Endothelial cell of umbilical vein (primary cell): ENCODE data around the gene PSAP. TPM values are rescaled to one million over a fixed set of nuclear protein-coding genes. Genes with fewer than 3 reads are reported as not detected.

Source experiments
- BruUV-seq: library from RNA; stranded (reverse); fragments of 400-500 nt; replicated peaks from 2 replicates; lab custom pipeline; 2021; lab: Mats Ljungman, UMichigan
- CTCF ChIA-PET: fragments of 300-600, 350-600 bp; sonication (Branson Sonifier 250); formaldehyde crosslinking; loops from one replicate; lab custom pipeline; 2021; ENCODE audit warnings: antibody characterized with exemption, inconsistent platforms; lab: Charles Lee
- POLR2A ChIA-PET: fragments of 300-600, 350-600 bp; sonication (Branson Sonifier 250); formaldehyde crosslinking; loops from one replicate; lab custom pipeline; 2021; ENCODE audit warnings: antibody characterized with exemption, inconsistent platforms; lab: Charles Lee
- DNase-seq: peaks from one replicate; pipeline ENCODE4 v3.0.0-alpha.2; 2011; ENCODE audit warnings: low read depth, low spot score
- FAIRE-seq: peaks from 2 replicates; lab custom pipeline; 2011; peaks lifted over from hg19 to GRCh38; lab: Jason Lieb, UNC
- H2AFZ ChIP-seq: 2 replicates; pipeline ENCODE4 v1.6.0; 2012; ENCODE audit warnings: low read depth, low read length, control low read depth, inconsistent platforms
- H3K27ac ChIP-seq: 2 replicates; pipeline ENCODE4 v1.5.1; 2011; ENCODE audit warnings: low read depth, mild to moderate bottlenecking, control low read depth, low read length, moderate library complexity; ENCODE audit not compliant: insufficient read depth
- H3K27me3 ChIP-seq, 2 experiments: 2 replicates each; pipeline versions ENCODE4 v1.6.0 to v1.6.1; 2011; ENCODE audit warnings: low read length in 2 of 2, mixed read lengths in 1 of 2; ENCODE audit not compliant: control insufficient read depth in 2 of 2, insufficient read depth in 2 of 2
- H3K36me3 ChIP-seq, 2 experiments: 2 replicates in 1 of 2; 3 replicates in 1 of 2; pipeline ENCODE4 v1.5.1; 2011; ENCODE audit warnings: low read length in 2 of 2, mild to moderate bottlenecking in 1 of 2, moderate library complexity in 1 of 2; ENCODE audit not compliant: control insufficient read depth in 2 of 2, insufficient read depth in 2 of 2; ENCODE audit errors: extremely low read depth in 1 of 2
- H3K4me1 ChIP-seq: 3 replicates; pipeline ENCODE4 v1.5.1; 2011; ENCODE audit warnings: mild to moderate bottlenecking, low read length; ENCODE audit not compliant: control insufficient read depth, insufficient read depth; ENCODE audit errors: extremely low read depth
- H3K4me2 ChIP-seq: 2 replicates; pipeline ENCODE4 v1.6.1; 2011; ENCODE audit warnings: low read length, control low read depth, mixed read lengths; ENCODE audit not compliant: insufficient read depth
- H3K4me3 ChIP-seq, 3 experiments: fragments of 200-600 bp in 1 of 3; sonication (generic), shearing (Covaris generic) in 1 of 3; replicated peaks in 1 of 3; 2 replicates each; pipeline ENCODE4 v1.5.1; 2011 to 2016; ENCODE audit warnings: control low read depth in 3 of 3, low read length in 3 of 3, mild to moderate bottlenecking in 2 of 3, inconsistent platforms in 1 of 3, low read depth in 1 of 3, moderate library complexity in 1 of 3; ENCODE audit not compliant: insufficient read depth in 1 of 3
- H3K79me2 ChIP-seq: 2 replicates; pipeline ENCODE4 v1.6.0; 2012; ENCODE audit warnings: low read length, inconsistent platforms; ENCODE audit not compliant: control insufficient read depth, insufficient read depth
- H3K9ac ChIP-seq: replicated peaks from 2 replicates; pipeline ENCODE3; 2011; ENCODE audit warnings: low read length, control low read depth; ENCODE audit not compliant: insufficient read depth; ENCODE audit errors: extremely low read depth
- H3K9me1 ChIP-seq: replicated peaks from 3 replicates; pipeline ENCODE4 v1.6.0; 2011; ENCODE audit warnings: mild to moderate bottlenecking, low read length; ENCODE audit not compliant: control insufficient read depth, insufficient read depth; ENCODE audit errors: extremely low read depth
- H3K9me3 ChIP-seq: replicated peaks from 2 replicates; pipeline ENCODE4 v1.5.1; 2012; ENCODE audit warnings: low read length, inconsistent platforms; ENCODE audit not compliant: control insufficient read depth, insufficient read depth
- H4K20me1 ChIP-seq: replicated peaks from 2 replicates; pipeline ENCODE3; 2011; ENCODE audit warnings: mild to moderate bottlenecking, low read length; ENCODE audit not compliant: control insufficient read depth, insufficient read depth; ENCODE audit errors: extremely low read depth
- CTCF ChIP-seq, 2 donors: IDR thresholded peaks; 1 replicate in 1 of 2; 2 replicates in 1 of 2; pipeline ENCODE4 v1.5.1; 2011; ENCODE audit warnings: low read length in 2 of 2, mild to moderate bottlenecking in 2 of 2, moderate library complexity in 2 of 2, control low read depth in 1 of 2, inconsistent platforms in 1 of 2, low read depth in 1 of 2; ENCODE audit not compliant: insufficient read depth in 1 of 2; ENCODE audit errors: extremely low read depth in 1 of 2
- EZH2 ChIP-seq: IDR thresholded peaks from 2 replicates; pipeline ENCODE4 v1.6.1; 2012; ENCODE audit warnings: borderline replicate concordance, low read depth, mild to moderate bottlenecking, moderate library complexity, low read length, inconsistent platforms; ENCODE audit not compliant: severe bottlenecking
- FOS ChIP-seq: IDR thresholded peaks from 2 replicates; pipeline ENCODE4 v1.6.1; 2011; ENCODE audit warnings: mild to moderate bottlenecking, low read length, moderate library complexity, borderline replicate concordance; ENCODE audit not compliant: insufficient read depth
- GATA2 ChIP-seq: IDR thresholded peaks from 2 replicates; pipeline ENCODE4 v1.7.0; 2011; ENCODE audit warnings: low read depth, mild to moderate bottlenecking, moderate library complexity, mixed read lengths, low read length; ENCODE audit not compliant: insufficient read length, insufficient read depth
- JUN ChIP-seq: IDR thresholded peaks from 2 replicates; pipeline ENCODE4 v1.6.1; 2011; ENCODE audit warnings: borderline replicate concordance, low read depth; ENCODE audit not compliant: insufficient read length, insufficient read depth
- MAX ChIP-seq: IDR thresholded peaks from 2 replicates; pipeline ENCODE4 v1.6.1; 2011; ENCODE audit not compliant: insufficient read depth, insufficient read length
- MYC ChIP-seq: IDR thresholded peaks from one replicate; pipeline ENCODE4 v1.6.1; 2011; ENCODE audit warnings: mild to moderate bottlenecking, low read depth, low read length
- POLR2A ChIP-seq: IDR thresholded peaks from 2 replicates; pipeline ENCODE4 v1.6.1; 2012; ENCODE audit warnings: low read depth, mild to moderate bottlenecking, control low read depth, low read length
- dilution Hi-C: fragments of 300-500 bp; cut with MboI; formaldehyde crosslinking; loops from one replicate; pipeline ENCODE4 v1.15.0; 2019; ENCODE audit warnings: low sequenced_read_pairs; ENCODE audit not compliant: extremely low pct_ligation_motif_present
- intact Hi-C: fragments of 100-400 bp; cut with micrococcal nuclease; formaldehyde crosslinking; loops from one replicate; pipeline ENCODE4 v1.10.0; 2022
- polyA plus RNA-seq, 4 experiments: library from polyadenylated mRNA; depleted of rRNA in 3 of 4; stranded (reverse) in 3 of 4; unstranded in 1 of 4; fragments of >200 nt; gene quantifications; 2 replicates each; pipeline versions ENCODE4 v1.2.1 to v1.2.3, GENCODE V29; 2011 to 2012; ENCODE audit warnings: missing spikeins in 1 of 4
- total RNA-seq: library from RNA; stranded (reverse); gene quantifications from 2 replicates; pipeline ENCODE4 v1.2.3, GENCODE V29; 2021

The PSAP gene
- total and polyA plus RNA-seq, 2 donors (not counting 3 experiments of a cell fraction or from before 2014, with no cell fraction given): 644 to 1,476 TPM

GRCh38 chr10:71848325-71849275 lies 2.5 kb downstream of the PSAP start:
- H4K20me1 ChIP-seq: peaks cover 3% of the 10 kb centered on the region

GRCh38 chr10:71847418-71847817 lies 3.6 kb downstream of the PSAP start:
- no peaks in the 10 kb centered on the region for H3K9me3 ChIP-seq
- dilution Hi-C loops (no loop called here), intact Hi-C loops (no loop called here)
- H3K36me3 ChIP-seq: no peaks in the 10 kb centered on the region
- H4K20me1 ChIP-seq: peaks cover 6% of the 10 kb centered on the region
- peaks cover 84% of the 10 kb centered on the region for H3K79me2 ChIP-seq
- no peak for DNase-seq
- peaks cover 17% of the 10 kb centered on the region for H3K4me1 ChIP-seq
- H3K9ac ChIP-seq: no peak overlapping the region
- H3K9me1 ChIP-seq: no peaks in the 10 kb centered on the region
- no peak overlapping the region for H3K4me2 ChIP-seq
- H3K27me3 ChIP-seq: no peaks in the 10 kb centered on the region
- FAIRE-seq: no peak
- H3K4me3 ChIP-seq: no peak overlapping the region
- H2AFZ ChIP-seq: no peak overlapping the region
- no peak overlapping the region for H3K27ac ChIP-seq
- ChIA-PET CTCF (interaction anchor here (1.0 to 1.7 kb wide), 2 partner anchors 9 to 49 kb away, joined by 3 to 7 read pairs; no protein-coding TSS in a partner anchor), POLR2A (no interaction called here)
- TF ChIP-seq CTCF (IDR thresholded peaks at IDR 0.05; ENCODE audit: extremely low read depth in 1 of 2, insufficient read depth in 1 of 2, low read depth in 1 of 2, low read length in 2 of 2): no peak
- no TSS peak for BruUV-seq

More at GRCh38 chr10:71848325-71849275, 2.5 kb downstream of the PSAP start:
- intact Hi-C loops: loop anchor here (1.0 kb wide), 2 partner anchors 23 to 41 kb away; no protein-coding TSS in a partner anchor
- peak overlapping the region in 1 of 3 experiments; percentile 85 for H3K4me3 ChIP-seq
- POLR2A ChIA-PET: interaction anchor here (3.3 kb wide), 1 partner anchor 10 kb away, joined by 19 read pairs; no protein-coding TSS in a partner anchor
- H3K27me3 ChIP-seq: no peaks in the 10 kb centered on the region
- FAIRE-seq (peak; percentile 52), DNase-seq (peak; percentile 67)
- CTCF ChIA-PET: interaction anchor here (0.6 to 3.6 kb wide), 6 partner anchors 9 to 200 kb away, joined by 3 to 35 read pairs (median 4); no protein-coding TSS in a partner anchor
- H3K27ac ChIP-seq: peak overlapping the region; percentile 68
- TF ChIP-seq POLR2A (no peak), JUN (peak; percentile 61), FOS (peak; percentile 66), MAX (no peak), EZH2 (no peak), MYC (no peak), GATA2 (no peak)
- no peaks in the 10 kb centered on the region for H3K9me1 ChIP-seq
- dilution Hi-C loops: no loop called here
- no peak overlapping the region for H2AFZ ChIP-seq
- H3K79me2 ChIP-seq: peaks cover 73% of the 10 kb centered on the region
- peaks cover 17% of the 10 kb centered on the region for H3K4me1 ChIP-seq
- H3K9ac ChIP-seq: peak overlapping the region; percentile 36
- no peaks in the 10 kb centered on the region for H3K36me3 ChIP-seq
- peak overlapping the region; percentile 79 for H3K4me2 ChIP-seq
- BruUV-seq: no TSS peak
- no peaks in the 10 kb centered on the region for H3K9me3 ChIP-seq
